NCI-H226 (cell line): Measurements from ENCODE around the gene NUDT5.
"Not testable (repeated sequence)": the region's sequence is repeated elsewhere in the genome, so short reads cannot be mapped to it uniquely, and the experiment has no call there.

Source experiments
- DNase-seq: peaks from one replicate; pipeline ENCODE4 v3.0.0-alpha.2; 2015

The NUDT5 gene

DNA sequence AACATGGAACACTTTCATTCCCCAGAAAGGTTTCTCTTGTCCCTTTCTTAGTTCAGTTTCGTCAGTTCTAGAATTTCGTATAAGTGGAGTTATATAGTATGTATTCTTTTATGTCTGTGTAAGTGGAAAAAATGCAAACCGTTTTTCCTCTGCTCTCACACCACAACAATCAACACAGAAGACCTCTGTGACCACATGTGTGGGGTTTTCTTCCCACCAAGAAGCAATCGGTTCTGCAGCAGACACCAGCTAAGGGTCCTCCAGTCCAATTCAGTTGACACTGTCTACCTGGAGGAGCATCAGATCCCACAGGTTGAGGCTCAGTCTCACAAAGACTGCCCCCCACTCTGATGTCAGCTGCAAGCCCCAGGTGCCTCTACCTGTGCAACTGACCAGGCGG lies 6.5 kb upstream of the NUDT5 start:
- DNase-seq, result no peak

DNA sequence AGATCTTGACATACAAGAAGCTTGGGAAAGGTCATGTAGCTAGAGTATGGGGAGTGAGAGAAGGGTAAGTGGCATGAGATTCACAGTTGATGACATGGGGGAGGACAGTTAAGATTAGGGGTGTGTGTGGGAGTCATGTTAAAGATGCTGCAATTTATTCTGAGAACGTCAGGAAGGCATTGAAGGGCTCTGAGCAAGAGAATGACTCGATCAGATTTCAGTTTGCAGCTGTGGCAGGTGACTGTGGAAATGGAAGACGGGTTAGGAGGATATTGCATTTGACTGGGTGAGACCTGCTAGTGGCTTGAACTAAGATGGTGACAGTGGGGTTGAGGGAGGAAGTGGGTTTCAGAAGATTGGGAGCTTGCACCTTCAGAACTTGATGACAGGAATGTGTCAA lies 5.9 kb upstream of the NUDT5 start:
- DNase-seq, result peak; percentile 7

DNA sequence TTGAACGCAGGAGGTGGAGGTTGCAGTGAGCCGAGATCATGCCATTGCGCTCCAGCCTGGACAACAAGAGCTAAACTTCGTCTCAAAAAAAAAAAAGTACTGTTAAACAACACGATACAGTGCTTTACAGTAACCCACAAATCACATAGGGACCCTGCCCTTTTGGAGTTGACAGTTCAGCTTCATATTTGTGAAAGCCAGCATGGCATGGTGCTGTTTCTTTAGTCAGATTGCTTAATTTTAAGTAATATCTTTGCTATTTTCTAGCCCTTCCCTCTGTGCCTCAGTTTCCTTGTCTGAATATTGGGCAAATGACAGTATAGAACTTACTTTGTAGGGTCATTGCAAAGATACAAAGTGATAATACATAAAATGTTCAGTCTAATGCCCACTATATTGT lies 5.2 kb upstream of the NUDT5 start:
- DNase-seq, result no peak

DNA sequence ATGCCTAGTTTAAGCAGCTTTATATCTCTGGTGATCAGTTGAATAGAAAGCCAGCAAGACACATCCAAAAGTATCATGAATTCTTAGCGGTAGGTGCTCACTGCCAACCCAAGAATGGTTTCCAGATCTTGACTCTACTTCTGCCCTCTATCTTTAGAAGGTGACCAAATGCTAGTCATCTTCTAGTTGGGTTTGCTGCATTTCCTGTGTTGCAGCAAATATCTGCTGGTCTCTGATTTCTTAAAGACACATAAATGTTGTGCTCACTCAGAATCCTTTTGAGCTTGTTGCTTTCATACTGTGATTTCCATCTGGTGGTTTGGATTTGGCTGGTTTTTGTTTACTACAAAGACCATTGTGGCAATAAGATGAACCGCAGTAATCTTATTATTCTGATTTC lies 2.5 kb upstream of the NUDT5 start:
- no peak for DNase-seq

DNA sequence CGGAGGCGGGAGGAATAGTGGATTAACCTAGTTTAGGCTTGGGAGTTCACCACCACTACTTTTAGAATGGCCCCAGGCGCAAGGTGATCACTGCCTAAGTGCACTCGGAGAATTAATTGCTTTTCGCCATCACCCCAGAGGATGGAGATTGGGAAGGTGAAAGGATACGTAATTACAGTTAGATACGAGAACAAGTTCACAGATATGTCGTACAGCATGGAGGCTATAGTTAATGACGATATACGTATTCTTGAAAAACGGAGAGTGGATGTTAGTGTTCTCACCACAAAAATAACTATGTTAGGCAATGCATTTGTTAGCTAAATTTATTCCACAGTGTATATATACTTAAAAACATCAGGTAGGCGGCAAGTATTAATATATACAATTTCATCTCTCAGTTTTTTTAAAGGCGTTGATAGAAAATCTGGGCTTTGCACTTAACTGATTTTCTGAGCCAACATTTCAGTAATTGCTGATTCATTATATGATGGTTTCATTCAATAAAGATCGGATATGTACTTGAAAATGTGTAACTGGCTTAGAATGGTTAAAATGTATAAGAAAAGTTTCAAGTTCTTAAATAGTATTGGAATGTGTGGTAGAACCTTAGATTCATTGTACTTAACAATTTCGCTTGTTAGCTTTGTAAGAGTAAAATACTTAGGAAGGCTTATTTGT lies 980 bp upstream of the NUDT5 start:
- DNase-seq, result no peak

DNA sequence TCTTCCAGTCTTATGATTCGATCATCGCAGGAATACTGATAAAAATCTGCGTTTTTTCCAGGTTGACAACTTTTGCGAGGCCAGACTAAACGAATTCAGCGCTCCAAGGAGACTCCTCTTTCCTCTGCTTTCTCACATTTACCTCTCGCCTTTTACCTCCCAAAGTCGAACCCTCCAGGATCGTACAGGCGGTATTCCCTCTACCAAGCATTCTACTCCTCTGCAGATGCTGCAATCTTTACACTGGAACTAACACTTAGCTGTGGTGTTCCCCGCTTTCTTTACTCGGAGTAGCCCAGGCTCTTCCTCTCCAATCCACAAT lies 449 bp downstream of the NUDT5 start:
- no peak for DNase-seq

DNA sequence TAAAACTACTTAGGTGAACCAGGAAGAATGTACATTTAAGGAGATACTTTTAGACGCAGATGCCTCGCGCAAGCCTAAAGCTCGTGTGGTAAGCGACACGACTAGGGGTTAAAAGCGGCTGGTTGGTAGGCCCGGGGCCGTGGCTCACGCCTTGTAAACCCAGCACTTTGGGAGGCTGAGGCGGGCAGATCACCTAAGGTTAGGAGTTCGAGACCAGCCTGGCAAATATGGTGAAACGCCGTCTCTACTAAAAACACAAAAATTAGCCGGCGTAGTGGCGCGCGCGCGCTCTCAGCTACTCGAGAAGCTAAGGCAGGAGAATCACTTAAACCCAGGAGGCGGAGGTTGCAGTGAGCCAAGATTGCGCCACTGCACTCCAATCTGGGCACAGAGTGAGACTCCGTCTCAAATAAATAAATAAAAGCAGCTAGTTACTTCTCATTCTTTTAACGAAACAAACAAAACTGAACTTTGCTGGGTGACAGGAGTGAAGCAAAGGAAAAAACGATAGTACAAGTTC lies 879 bp downstream of the NUDT5 start:
- DNase-seq, result no peak

DNA sequence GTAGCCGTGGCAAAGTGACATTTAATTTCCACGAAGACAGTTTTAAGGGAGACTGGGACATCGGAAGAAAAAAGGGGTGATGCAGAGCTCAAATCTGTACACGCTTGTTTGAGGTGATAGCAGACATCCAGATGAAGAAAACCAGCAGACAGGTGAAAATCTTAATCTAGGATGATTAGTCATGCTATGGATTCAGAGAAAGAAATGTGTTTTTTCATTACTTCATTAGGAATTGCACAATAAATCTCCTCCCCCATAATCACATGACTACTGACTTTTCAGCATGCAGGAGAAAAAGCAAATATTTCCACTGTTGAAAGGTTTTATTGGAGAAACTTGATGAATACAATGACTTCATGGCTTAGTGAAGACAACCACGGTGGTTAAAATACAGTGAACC lies 2.5 kb downstream of the NUDT5 start:
- peak; percentile 46 for DNase-seq

DNA sequence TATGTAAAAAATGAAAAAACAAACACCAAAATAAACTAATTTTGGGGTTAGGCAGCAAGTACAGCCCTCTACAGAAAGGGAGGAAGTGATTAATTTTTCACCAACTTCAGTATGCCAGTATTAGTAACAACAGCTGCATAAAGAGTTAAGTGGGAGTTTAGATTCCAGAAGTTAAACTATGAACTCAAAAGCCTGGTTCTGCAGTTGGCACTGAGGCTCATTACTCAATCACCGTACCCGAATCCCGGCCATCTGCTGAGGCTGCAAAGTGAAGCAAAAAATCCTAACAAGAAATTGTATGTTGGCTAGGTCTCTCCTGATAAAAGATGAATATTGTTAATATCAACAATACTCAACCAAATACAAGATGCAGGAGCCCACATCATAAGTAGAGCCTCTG lies 4.0 kb downstream of the NUDT5 start:
- peak; percentile 34 for DNase-seq

DNA sequence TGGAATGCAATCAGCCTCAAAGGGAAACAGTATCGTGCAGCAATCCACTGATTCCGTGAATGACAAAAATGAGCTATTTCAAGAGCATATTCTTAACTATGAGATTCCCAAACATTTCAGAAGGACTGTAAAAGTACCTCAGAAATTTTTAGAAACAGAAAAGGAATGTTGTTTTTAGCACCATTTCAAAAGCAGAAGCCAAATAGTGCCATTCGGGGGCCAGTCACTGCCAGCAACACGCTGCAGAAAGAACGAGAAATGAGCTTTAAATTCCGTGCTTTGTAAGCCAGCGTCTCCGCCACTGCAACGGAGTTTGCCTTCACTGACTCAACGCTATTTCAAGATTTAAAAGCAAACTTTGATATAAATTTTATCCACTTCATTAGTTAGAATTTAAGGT lies 6.3 kb downstream of the NUDT5 start:
- DNase-seq, result no peak

DNA sequence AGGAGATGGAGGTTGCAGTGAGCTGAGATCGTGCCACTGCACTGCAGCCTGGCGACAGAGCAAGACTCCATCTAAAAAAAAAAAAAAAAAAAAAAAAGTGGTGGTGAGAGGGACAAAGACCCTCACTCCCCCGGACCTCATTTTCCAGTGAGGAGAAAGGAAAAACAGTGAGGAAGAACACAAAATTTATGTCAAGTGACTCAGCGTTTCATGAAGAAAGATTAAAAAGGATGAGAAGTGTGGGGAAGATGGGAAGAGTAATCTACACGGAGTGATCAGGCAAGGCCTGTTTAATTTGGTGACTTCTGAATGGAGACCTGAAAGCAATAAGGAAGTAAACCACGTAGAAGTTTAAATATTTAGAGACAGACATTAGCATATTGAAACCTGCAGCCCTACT lies 7.0 kb downstream of the NUDT5 start:
- DNase-seq, result no peak

DNA sequence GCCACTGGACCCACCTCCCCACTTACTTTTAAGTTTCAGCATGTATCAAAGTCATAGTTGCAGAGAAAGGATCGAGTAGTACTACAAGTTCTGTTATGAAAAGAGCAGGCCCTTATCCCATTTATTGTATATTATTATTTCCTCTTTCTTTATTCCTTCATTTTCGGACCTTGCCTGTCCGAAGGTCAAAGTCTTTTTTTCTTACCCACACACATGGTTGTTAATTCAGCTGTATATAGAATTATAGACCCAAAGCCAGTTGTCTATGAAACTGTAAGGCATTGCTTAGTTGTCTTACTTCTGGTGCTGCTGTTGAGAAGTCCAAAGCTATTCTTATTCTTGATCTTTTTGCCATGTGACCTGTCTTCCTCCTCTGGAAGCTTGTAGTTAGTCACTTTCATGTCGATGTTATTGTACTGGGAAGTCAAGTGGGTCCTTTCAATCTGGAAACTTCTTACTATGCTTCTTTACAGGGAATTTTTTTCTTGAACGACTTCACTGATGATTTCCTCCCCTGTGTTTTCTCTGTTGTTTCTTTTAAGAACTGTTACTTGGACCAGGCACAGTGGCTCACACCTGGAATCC lies 8.3 kb downstream of the NUDT5 start:
- no peak for DNase-seq

DNA sequence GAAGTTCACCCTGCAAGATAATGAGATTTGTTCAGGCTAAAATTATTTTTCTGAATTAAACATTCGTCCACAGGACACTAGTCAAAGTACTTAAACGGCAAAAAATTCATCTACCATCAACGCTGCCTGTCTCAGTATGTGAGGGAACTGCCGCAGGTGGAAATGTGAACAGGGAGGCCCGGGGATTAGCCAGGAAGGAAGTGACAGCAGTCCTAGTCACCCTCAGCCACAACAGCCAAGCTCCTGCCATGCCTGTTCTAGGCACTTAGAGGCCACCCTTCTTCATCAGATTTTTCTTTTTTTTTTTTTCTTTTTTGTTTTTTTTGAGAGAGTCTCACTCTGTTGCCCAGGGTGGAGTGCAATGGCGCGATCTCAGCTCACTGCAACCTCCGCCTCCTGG lies 9.4 kb downstream of the NUDT5 start:
- no peak for DNase-seq

DNA sequence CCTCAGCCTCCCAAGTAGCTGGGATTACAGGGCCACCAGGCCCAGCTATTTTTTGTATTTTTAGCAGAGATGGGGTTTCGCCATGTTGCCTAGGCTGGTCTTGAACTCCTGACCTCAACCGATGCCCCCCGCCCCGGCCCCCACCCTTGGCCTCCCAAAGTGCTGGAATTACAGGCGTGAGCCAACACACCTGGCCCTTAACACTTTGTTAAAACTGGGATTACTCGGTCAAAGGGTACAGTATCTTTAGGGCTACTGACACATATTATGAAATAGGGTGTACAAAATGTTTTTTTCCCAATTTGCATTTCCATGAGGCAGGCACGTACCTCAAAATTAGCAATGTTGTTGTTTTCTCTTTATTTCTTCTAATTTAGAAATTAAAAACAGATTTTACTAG lies 11.5 kb downstream of the NUDT5 start:
- no peak for DNase-seq

DNA sequence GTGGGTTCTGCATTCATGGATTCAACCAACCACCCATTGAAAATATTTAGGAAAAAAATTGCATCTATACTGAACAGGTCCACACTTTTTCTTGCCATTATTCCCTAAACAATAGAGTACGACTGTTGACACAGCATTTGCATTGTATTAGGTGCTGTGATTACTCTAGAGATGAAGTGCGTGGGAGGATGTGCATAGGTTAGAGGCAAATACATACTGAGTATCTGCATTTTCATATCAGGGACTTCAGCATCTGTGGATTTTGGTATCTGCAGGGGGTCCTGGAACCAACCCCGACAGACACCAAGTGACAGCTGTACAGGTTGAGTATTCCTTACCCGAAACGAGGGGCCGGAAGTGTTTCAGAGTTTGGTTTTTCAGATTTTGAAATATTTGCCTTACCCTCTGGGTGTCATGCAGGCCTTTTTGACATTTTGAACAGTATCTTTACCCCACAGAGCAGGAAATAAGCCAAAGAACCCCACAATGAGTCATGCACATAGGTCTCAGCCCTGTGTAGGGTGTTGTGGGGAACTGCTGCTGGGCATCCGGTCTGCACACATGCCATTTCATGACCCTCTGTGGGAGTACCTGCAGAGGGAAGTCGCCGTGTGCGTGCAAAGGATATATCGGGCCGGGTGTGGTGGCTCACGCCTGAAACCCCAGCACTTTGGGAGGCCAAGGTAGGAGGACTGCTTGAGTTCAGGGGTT lies 14.5 kb downstream of the NUDT5 start:
- DNase-seq, result peak; percentile 45

DNA sequence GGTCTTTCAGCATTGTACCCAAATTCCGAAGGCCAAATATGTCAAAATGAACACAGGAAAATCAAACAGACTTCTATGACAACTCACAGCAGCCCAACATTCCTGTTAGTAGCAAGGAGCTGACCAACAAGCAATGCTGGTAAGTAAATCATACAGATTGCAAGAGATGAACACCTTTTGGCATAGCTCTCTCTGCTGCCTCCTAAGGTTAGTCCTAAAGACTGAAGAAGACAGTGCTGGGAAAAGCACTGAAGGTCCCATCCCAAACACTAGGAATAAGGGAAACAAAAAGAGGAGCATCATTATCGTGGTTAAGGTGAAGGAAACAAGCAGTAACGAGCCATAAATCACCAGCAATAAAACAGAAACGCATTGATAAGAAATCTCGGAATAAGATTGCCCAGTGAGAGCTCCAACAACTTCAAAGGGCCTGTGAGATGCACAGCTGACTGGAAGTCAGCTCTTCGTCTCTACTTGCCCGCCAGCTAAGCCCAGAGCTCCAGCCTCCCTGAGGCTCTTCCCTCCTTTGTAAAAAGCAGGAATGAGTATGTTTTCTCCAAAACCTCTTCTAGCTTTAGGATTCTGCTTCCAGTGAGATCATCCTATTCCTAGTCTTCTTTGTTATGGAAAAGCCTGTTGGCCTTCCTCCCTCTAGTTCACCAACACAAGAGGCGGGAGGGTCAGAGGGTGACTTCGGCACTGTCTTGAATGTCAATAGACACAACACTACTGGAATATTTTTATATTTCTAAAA lies 15.3 kb downstream of the NUDT5 start:
- DNase-seq, result no peak

DNA sequence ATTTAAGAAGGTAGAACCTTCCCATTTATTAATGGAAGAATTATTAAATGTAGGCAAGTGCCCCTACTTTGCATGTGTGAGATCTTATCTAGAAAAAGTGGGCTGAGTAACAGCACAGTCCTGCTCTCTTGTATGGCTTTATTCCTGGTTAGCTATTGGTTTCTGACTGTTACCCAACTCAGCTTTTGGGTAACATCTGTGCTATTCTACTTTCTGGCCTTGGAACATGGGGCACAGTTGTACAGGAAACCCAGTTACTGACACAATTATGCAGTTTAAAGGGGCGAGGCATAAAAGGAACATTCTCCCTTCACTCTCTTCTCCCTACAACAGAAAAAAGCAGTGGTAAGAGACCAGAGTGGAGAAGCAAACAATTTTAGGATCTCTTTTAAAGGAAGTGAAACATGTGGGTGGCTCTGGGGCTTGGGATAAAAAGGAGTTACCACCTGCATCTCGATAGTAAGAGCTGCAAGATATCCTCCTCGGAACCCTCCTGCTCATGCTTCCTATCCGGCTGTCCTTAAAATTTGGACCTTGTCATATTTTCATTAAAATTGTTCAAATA lies 16.0 kb downstream of the NUDT5 start:
- no peak for DNase-seq

DNA sequence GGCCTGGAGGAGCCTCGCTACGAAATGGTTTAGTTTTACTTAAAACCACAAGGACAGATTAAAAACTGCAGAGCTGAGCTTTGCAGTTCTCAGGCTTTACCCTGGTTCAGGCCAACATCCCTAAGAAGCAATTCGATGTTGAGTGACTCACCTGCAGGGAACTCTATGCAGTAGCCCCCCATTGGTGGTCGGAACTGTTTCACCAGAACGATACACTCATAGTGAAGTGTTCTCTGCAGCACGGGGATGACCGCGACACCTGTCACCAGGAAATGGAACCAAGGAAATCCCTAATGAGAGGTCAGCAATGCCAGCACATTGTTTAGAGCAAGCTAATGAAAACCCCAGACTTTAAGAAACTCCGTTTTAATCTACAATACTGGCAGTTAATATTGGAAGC lies 18.0 kb downstream of the NUDT5 start:
- DNase-seq, result no peak

DNA sequence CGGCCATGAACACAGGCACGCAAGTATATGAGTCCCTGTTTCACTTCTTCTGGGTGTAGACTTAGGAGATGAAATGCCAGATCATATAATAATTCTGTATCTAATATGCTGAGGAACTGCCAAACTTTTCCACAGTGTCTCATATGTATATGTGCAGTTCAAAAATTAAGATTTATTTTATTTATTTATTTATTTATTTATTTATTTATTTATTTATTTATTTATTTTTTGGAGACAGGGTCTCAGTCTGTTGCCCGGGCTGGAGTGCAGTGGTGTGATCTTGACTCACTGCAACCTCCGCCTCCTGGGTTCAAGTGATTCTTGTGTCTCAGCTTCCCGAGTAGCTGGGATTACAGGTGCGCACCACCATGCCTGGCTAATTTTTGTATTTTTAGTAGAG lies 24.2 kb downstream of the NUDT5 start:
- DNase-seq, result not testable (repeated sequence)

DNA sequence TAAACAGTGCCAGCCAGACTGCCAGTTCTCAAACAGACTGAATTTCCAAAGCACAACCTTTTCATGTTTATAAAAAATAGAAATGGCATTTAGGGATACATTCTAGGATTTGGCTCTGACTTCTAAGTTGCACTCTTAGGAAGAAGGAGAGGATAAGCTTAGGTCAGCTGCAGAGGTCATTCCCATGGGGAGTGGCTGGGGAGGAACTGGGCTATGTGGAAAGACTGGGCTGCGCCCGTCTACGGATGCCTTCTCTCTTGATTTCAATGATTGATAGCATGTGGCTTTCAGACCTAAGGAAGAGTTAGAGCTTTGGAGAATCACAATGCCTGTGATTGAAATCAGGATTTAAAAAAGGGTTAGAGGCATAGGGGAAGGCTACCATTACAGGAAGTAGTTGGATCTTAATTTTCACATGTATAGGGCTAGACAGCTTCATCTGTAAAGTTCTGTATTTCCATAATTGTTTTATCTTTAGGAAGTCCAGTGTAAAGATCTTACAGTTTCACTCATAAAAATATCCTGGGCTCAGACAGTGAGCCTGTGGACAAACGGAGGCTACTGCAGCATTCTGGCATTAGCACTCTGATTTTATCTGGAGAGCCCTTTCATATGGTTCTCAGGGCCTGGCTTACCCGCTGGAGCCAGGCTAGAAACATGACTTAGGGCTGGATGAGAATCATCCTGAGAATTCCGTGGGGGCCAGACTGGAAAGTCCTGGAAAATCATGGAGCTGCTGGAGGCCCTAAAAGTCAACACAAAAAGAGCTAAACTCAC lies 29.5 kb downstream of the NUDT5 start:
- DNase-seq, result no peak

DNA sequence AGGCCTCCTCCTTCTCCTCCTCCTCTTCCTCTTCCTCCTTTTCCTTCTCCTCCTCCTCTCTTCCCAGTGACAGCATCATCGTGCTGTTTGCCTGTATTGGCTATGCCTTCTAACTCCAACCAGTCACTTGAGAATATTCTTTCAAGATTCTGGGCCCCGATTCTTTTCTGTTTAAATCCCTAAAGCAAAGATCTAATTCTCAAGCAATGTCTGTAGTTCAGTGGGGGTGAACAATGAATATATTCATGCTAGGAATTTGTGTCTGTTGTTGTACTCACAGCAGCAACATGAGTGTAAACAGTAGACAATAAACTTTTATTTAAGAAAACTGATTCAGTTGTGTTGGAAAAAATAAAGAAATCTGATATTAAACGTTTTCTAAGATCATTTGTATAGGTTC lies 30.7 kb downstream of the NUDT5 start:
- DNase-seq, result no peak

DNA sequence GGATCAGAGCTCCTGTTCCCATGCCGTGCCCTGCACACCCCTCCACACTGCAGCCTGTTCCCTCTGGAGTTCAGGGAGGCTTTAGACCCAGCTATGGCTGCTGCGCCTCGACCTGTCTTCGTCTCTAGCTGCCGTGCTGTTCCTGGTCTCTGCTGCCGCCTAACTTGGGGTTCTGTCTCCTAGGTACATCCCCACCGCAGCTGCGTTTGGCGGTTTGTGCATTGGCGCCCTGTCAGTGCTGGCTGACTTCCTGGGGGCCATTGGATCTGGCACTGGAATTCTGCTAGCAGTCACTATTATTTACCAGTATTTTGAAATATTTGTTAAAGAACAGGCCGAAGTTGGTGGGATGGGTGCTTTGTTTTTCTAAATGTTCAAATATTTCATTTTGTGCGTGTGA lies 31.6 kb downstream of the NUDT5 start:
- DNase-seq, result no peak

DNA sequence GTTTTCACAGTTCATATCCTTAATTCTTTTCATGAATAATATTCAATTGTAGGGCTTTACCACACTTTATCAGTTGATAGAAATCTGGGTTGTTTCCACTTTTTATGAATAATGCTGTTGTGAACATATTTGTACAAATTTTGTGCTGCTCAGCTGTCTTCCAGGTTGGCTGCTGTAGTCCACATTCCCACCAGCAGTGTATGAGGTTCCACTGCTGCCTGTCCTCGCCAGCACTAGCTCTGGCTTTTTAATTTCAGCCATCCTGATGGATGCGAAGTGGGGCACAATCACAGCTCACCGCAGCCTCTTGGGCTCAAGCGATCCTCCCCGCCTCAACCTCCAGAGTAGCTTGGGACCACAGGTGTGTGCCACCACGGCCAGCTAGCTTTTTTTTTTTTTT lies 32.8 kb downstream of the NUDT5 start:
- no peak for DNase-seq
